Pericardium fibroblast (primary cell): ENCODE results near the gene NAA15. TPM values are rescaled to one million over a fixed set of nuclear protein-coding genes. Genes with fewer than 3 reads are reported as not detected.

Source experiments
- total RNA-seq: library from RNA; depleted of rRNA; stranded (reverse); fragments of >200 nt; gene quantifications from 2 replicates; pipeline ENCODE4 v1.2.3, GENCODE V29; 2015

Gene NAA15
- total RNA-seq = 16.7 and 22.6 TPM in 2 replicates

DNA sequence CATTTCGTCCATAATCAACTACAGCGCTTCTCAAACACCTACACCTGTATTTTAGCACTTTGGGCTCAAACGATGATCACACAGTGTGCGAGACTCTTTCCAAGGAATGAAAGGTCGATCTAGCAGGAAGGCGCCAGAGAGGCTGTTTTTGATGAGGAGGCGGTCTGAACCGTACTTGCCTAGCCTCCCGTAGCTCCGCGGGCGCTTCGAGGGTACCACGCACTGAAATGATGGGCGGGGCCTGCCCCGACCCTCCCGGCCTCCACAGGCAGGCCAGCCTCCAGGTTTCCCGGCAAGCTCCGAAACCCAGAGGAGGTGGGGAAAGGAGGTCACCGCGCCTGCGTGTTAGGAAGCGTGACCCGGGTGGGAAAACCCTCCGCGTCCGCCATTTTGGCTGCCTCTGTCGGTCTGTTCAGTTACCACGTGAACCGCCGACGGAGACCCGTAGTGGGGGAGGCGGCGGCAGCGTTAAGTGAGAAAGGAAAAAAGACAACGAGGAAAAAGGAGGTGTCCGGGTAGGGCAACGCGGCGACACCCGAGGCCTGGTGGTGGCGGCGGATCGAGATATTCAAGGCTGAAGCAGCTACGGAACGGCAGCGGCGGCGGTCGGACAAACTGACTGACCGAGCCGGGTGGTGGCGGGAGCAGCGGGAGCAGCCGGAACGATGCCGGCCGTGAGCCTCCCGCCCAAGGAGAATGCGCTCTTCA is at the start of gene NAA15:
TSS of gene NAA15 (plus strand) at position 393 of the 708 bp plus-strand sequence. CDS start at position 666, 273 bp downstream.

DNA sequence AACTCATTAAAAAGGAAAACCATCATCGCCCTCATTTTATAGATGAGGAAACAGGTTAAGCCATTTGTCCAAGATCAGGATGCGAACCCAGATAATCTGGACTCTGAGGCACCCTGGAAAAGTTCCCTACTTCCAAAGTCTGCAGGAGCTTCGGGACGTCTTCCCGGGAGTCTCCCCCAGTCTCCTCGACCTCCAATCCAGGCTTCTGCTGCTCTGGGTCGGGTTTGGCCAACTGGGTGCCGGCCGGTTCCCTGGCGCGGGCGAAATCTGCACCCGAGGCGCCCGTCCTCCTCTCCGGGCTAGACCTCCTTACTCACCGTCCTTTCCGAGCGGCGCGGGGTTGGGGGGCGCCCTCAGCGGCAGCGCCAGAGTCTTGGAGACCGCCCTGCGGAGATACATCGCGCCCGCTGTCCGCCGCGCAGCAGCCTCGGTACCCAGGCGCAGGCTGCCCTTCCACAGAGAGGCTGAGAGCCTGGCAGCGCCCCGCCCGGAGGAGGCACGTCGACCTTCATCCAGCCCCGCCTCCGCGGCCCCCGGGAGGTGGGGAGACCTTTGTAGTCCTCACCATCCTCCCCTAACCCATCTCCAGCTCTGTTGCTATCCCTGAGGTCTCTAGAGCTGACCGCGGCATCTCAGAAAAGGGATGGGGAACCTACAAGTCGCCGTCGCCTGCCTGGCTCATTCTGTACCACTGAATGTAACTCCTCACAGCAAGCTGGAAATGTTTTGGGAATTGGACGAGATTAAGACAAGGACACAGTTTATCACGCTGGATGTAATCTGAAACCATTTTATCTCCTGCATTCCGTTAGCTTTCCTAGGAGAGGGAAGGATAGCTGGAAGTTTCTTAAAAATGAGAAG is 21.3 kb upstream of the NAA15 start, which contains the start of gene MGARP:
TSS of gene MGARP (minus strand) at position 466 of the 861 bp plus-strand sequence. CDS start at position 399, 67 bp downstream.

DNA sequence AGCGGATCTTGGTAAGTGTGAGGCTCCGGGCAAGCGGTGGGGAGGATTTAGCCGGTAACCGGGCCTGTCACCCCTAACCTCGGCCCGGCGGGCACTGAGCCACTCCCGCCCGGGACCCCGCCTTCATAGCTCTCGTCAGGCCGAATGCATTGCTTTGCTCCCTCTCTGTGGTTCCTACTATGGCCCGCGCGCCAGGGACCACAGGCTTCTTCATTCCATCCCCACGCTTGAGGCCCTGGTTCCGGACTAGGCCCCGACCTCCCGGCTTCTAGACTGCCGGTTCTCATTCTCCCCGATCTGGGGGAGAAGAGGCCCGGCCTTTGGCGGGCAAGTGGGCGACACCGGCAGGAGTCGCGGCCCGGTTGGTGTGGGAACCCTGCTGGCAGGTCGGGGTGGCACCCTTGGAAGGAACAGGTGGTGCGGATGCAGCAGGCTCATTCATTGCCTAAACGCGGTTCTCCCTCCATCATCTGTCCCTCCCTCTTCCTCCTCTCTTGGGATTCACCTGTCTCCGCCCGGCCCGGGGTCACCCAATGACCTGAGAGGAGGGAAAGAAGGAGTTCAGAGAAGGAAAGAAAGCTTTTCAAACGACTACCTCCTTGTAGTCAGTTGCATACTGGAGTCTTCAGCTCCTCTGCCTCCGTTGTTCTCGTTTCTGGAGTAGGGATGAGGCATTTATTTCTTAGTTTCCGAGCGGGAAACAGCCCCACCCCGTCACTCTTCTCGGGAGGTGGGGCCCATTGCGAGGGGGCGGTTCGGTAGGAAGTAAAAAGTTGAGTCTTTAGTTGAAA is 711 bp downstream of the NAA15 start, which contains the start of gene NDUFC1:
TSS of gene NDUFC1 (minus strand) at position 657 of the 791 bp plus-strand sequence. CDS start 6,679 bp downstream, outside the sequence.

DNA sequence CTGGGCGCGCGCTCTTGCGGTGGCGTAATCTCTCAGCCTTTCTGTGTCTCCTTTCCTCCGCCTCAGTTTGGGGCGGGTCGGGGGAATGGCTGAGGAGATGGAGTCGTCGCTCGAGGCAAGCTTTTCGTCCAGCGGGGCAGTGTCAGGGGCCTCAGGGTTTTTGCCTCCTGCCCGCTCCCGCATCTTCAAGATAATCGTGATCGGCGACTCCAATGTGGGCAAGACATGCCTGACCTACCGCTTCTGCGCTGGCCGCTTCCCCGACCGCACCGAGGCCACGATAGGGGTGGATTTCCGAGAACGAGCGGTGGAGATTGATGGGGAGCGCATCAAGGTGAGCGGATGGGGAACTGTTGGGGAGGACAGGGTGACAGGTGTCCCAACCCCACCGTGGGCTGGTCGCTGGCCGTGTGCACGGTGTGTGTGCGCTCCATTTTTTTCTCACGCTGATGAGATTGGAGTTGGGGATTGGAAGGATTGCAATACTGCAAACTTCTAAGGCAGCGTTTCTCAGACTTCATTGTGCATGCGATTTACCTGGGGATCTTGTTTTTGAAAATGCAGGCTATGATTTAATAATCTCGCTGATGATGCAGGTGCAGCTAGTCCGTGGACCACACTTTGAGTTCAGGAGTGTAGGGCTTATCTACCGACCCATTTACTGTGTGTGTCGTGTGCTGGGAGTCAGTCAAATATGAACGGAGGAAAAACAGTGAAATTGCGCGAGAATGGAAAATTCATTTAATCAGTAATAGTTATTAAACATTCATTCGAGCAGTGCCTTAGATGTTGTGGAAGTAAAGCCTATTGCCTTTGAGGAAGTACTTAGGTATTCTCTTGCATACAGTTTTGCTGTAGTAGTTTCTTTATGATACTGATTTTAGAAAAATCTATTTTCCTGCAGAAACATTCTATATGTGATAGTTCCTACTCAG is 153.1 kb downstream of the NAA15 start, which contains the start of gene RAB33B:
TSS of gene RAB33B (plus strand) at position 11 of the 935 bp plus-strand sequence. CDS start at position 86, 75 bp downstream.

Other genes starting within 250 kb of the NAA15 start
- gene ELF2, start 124.3 kb upstream of the NAA15 start, total RNA-seq = 29.6 and 35.6 TPM in 2 replicates
- gene MGARP, start 21.3 kb upstream of the NAA15 start, total RNA-seq = 16.0 and 40.5 TPM in 2 replicates
- gene NDUFC1, start 972 bp downstream of the NAA15 start, total RNA-seq = 23.3 and 29.4 TPM in 2 replicates
- 5.3 and 6.1 TPM in 2 replicates for gene RAB33B, start 152.6 kb downstream of the NAA15 start, total RNA-seq